ENCODE measurements around the gene HADHA.
A peak's percentile ranks its signal among the peaks of the same experiment; 100 is the strongest.
"Not testable (repeated sequence)": the region's sequence is repeated elsewhere in the genome, so short reads cannot be mapped to it uniquely, and the experiment has no call there.

Gene HADHA

DNA sequence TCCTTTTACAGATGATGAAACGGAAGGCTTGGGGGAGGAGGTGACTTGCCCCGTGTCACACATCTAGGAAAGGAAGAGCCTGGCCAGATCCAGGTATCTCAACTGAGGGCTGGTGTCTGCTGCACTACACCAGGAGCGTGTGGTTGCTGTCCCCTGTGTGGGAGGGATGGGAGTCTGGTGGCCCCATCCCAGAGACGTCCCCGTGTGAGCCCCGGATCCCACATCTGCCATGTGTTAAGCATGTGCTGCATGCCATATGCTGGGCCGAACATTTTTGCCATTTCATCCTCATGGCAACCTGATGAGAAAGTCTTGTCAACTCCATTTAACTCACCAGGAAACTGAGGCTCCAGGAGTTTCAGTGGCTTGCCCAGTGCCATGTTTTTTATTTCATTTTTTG lies 67.3 kb downstream of the HADHA start:
- H3K27me3 Mint-ChIP-seq, result peaks cover 44% of the 10 kb centered on the region

DNA sequence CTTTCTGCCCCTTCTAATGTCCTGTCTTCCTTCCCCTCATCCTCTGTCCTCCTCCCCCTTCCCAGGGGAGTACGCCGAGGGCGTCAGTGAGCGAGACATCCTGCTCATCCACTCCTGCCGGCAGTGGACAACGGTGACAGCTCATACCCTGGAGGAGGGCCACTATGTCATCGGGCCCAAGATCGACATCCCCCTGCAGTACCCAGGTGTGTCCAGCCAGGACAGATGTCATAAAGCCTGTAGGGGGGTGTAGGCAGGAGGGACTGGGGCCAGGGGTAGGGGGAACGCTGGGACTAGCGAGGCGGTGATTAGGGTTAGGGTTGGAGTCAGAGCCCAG lies 68.2 kb downstream of the HADHA start:
- H3K9me3 Mint-ChIP-seq, result no peaks in the 10 kb centered on the region
- peaks cover 25% of the 10 kb centered on the region for H3K4me1 Mint-ChIP-seq (ENCODE audit: low read depth)
- H3K27ac Mint-ChIP-seq, result no peak overlapping the region
- no peaks in the 10 kb centered on the region for H3K36me3 Mint-ChIP-seq (ENCODE audit: low read depth)
- H3K4me3 Mint-ChIP-seq, result no peak overlapping the region
- peaks cover 48% of the 10 kb centered on the region for H3K27me3 Mint-ChIP-seq

More for the DNA sequence above, 67.3 kb downstream of the HADHA start:
- no peaks in the 10 kb centered on the region for H3K9me3 Mint-ChIP-seq
- no peak overlapping the region for H3K4me3 Mint-ChIP-seq
- H3K4me1 Mint-ChIP-seq (ENCODE audit: low read depth), result peaks cover 18% of the 10 kb centered on the region
- no peaks in the 10 kb centered on the region for H3K36me3 Mint-ChIP-seq (ENCODE audit: low read depth)
- H3K27ac Mint-ChIP-seq, result no peak overlapping the region

DNA sequence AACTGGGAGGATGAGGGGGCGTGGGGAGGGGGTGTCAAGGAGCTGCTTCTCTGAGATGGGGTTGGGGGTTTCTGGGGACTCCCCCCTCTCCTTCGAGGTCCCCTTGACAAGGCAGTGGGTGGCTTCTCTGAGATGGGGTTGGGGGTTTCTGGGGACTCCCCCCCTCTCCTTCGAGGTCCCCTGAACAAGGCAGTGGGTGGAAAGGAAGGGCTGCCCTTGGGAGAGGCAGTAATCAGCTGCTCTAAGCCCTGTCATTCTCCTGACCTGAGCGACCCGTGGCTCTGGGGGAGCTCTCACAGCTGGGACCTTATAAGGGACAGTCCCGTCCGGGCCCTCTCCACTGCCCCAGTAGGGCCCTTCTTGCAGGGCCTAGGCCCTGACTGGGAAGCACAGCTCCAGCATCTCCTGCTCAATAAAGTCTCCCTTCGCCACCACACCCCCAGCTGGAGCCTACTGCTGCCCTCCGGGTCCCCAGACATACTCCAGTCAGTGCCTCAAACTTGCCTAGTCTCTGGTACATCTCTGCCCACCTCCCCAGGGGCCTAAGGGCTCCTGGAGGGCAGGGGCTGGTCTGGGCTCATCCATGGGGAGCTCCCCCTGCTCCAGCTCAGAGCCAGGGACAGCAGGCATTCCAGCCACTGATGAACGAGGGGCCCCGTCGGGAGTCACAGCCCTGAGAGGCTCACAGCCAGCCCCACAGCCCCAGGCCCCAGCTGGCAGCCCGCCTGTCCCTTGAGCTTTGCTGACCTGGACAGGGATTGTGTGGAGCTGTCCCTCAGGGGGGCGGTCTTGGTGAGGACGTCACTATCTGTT lies 68.8 kb downstream of the HADHA start:
- Mint-ChIP-seq H3K27ac (no peak overlapping the region), H3K4me3 (no peak overlapping the region), H3K27me3 (peaks cover 49% of the 10 kb centered on the region), H3K36me3 (ENCODE audit: low read depth) (no peaks in the 10 kb centered on the region), H3K9me3 (no peaks in the 10 kb centered on the region), H3K4me1 (ENCODE audit: low read depth) (peaks cover 25% of the 10 kb centered on the region)

DNA sequence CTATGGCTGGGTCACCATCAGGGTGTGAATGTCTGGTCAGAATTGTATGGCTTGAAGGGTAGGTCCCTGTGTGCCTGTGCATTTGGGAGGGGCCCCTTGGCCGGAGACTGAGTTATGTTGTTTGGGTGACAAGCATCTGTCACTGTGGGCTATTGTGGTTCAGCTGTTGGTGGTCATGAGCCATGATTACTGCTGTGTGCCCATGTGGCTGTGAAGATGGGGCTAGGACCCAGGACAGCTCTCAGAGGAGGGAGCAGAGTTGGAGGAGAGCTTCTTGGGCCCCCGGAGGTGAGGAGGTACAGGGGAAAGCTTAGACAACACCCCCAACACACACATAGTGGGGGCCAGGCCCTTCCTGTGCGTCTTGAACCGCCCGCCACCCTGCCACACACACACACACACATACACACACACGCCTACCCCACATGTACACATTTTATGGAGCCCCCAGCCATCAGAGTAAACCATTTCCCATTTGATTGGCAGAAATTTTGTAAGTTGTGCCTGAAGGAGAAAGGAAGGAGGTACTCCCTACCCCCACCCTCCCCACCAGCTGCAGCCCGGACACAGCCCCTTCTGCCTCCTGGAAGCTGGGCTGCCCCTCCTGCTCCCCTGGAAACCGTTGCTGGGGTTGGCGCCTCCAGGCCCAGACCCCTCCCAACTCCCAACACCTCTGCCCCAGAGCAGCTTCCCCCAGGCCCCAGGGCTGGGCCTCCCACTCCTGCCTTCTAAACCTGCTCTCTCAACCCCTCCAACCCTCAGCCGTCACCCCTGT lies 69.6 kb downstream of the HADHA start:
- H3K27ac Mint-ChIP-seq, result no peak overlapping the region
- H3K27me3 Mint-ChIP-seq, result peaks cover 45% of the 10 kb centered on the region
- no peaks in the 10 kb centered on the region for H3K9me3 Mint-ChIP-seq
- no peaks in the 10 kb centered on the region for H3K36me3 Mint-ChIP-seq (ENCODE audit: low read depth)
- peaks cover 22% of the 10 kb centered on the region for H3K4me1 Mint-ChIP-seq (ENCODE audit: low read depth)
- H3K4me3 Mint-ChIP-seq, result no peak overlapping the region

DNA sequence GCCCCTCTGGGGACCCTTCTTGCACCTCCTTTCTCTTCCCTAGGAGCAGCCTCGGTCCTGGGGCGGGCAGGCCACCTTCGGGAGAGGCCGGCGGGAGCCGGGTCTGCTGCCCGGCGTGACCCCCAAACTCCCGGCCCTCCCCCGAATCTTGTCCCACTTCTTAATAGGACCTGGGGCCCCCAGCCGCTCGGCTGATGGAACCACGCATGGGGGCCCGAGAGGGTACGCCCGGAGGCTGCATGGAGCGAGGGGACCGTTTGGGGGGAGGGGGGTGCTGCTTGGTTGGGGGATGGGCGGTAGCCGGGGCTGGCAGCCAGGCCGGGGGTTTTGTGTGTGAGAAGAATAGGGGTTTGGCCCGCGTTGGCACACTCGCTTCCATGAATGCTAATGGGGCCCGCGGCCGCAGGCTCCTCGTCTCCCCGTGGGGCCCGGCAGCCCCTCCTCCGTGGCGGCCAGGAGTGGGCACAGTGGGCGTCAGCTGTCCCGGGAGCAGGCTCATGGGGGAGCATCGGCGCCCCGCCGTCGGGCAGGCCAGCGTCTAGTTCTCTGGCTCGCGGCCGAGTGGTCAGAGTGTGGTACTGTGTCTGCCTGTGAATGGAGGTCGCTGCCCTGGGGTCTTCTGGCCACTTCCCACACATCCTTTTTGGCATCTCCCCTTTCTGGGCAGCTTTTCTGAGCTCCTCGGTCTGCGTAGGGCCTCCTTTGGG lies 70.5 kb downstream of the HADHA start:
- Mint-ChIP-seq H3K4me1 (ENCODE audit: low read depth) (peaks cover 17% of the 10 kb centered on the region), H3K36me3 (ENCODE audit: low read depth) (no peaks in the 10 kb centered on the region), H3K27me3 (peaks cover 42% of the 10 kb centered on the region), H3K4me3 (peak overlapping the region; percentile 40), H3K27ac (no peak overlapping the region), H3K9me3 (no peaks in the 10 kb centered on the region)

DNA sequence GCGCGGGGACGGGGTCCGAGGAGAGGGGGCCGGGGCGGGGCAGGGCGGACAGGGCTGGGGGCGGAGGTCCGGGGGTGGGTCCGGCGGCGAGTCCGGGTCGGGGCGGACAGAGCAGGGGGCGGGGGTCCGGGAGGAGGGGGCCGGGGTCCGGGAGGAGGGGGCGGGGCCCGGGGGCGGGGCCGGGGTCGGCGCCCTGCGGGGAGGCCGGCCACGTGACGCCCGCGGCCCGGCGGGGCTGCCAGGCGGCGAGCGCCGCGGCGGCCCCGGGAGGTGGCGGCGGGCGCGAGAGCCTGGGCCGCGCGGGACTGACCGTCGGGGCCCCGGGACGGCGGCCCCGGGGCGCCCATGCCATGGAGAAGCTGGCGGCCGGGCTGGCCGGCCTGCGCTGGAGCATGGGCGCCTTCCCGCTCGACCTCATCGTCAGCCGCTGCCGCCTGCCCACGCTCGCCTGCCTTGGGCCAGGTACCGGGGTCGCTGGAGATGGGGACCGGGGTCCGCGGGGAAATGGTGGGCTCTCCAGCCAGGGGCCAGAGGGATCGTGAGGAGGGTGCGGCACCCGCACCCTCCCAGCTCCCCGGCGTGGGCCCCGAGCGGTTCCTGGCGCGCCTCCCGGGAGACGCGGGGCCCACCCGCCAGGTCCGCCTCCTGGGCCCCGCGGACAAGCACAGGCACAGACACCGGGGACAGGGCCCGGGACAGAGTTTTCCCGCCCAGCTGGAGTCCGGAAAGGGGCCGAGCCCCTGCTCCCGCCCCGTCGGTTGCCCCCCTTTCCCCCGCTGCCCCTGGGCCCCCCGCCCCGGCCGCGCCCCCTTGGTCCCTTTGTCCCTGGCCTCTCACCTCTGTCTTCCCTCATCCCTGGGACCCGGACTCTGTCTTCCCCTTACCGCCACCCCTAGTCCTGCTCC lies 71.3 kb downstream of the HADHA start, which contains the start of gene GAREM2:
Gene GAREM2 (plus strand): TSS at position 218 of the 905 bp plus-strand sequence. CDS start 133 bp downstream, at position 351.
- no peaks in the 10 kb centered on the region for H3K9me3 Mint-ChIP-seq
- no peaks in the 10 kb centered on the region for H3K36me3 Mint-ChIP-seq (ENCODE audit: low read depth)
- no peak within 1 kb of the TSS for H3K27ac Mint-ChIP-seq
- H3K4me3 Mint-ChIP-seq, result peak within 1 kb of the TSS; percentile 79
- peaks cover 42% of the 10 kb centered on the region for H3K27me3 Mint-ChIP-seq
- H3K4me1 Mint-ChIP-seq (ENCODE audit: low read depth), result peaks cover 17% of the 10 kb centered on the region

DNA sequence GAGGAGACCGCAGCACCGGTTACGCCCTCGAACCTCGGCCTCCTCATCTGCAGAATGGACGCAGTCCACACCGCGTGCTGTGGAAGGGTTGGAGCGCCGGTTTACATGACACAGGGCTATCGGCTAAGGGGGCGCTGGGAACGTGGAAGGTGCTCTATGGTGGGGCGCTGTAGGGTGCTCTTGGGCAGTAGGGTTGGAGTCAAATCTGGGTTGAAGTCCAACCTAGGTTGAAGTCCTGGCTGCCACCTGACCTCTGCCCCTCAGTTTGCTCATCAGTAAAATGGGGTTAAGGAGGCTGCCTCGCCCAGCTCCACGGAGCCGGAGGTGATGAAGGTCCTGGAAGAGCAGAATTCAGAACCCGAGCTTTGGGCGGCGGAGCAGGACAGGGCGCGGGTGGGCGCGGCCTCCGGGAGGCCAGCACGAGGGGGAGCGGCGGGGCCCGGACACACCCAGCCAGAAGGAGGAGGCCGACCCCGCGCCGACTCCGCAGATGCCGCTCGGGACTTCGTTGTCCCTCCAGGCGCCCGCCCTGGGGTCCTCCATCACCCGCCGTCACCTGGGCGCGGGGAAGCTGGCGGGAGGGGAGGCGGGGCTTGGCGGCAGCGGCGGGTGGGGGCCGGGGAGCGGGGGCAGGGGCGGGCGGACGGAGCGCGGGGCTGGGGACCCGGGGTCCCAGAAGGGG lies 72.1 kb downstream of the HADHA start:
- Mint-ChIP-seq H3K4me3 (peak overlapping the region; percentile 79), H3K4me1 (ENCODE audit: low read depth) (peaks cover 17% of the 10 kb centered on the region), H3K27me3 (peaks cover 41% of the 10 kb centered on the region), H3K27ac (no peak overlapping the region), H3K9me3 (no peaks in the 10 kb centered on the region), H3K36me3 (ENCODE audit: low read depth) (no peaks in the 10 kb centered on the region)

DNA sequence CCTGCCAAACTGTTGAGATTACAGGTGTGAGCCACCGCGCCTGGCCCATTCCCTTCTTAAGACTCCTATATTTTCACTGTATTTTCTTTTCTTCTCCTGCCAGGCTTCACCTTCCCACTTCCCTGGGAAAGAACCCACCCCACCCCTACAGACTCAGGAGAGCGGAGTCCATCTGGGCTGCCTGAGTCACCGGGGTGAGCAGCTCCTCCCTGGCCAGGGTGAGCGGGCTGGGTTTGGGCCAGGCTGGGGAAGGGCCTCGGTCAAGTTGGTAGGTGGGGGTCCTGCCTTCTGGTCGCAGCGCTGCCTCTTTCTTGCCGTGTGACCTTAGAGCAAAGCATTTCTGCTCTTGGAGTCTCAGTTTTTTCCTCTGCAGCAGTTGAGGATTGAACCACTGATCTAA lies 73.6 kb downstream of the HADHA start:
- H3K4me3 Mint-ChIP-seq, result no peak overlapping the region
- peaks cover 32% of the 10 kb centered on the region for H3K27me3 Mint-ChIP-seq
- H3K4me1 Mint-ChIP-seq (ENCODE audit: low read depth), result peaks cover 17% of the 10 kb centered on the region
- H3K9me3 Mint-ChIP-seq, result no peaks in the 10 kb centered on the region
- H3K36me3 Mint-ChIP-seq (ENCODE audit: low read depth), result no peaks in the 10 kb centered on the region
- no peak overlapping the region for H3K27ac Mint-ChIP-seq

DNA sequence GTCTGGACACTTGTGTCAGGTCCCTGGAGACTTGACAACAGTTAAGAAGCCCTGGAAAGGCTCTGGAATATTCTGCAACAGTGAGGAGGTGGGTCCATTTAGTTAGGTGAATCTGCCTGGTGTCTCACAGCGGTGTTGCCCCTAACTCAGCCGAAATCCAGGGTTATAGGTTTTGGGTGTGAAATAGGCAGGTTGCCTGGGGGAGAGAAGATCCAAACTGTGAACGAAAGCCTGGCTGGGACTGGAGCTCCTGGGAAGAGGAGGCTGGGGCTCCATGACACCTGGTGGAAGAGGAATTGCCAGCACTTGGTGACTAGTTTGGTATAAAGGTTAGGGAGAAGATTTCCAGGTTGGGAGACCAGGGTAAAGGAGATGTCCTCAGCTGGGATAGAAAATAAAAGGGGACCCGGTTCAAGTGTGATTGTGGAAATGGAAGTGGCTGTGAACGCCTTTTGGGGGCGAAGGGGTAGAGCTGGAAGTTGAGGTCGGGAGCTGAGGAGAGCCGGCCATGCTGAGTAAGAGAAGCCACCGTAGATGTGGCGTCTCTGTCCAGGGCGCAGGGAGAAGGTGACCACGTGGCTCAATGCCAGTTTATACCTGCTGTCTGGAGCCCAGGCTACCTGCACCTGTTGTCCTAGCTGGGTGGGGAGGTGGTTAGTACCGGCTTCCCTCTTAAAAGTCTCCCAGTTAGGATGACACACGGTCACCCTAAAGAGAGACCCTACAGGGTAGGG lies 74.6 kb downstream of the HADHA start:
- H3K9me3 Mint-ChIP-seq, result no peaks in the 10 kb centered on the region
- H3K36me3 Mint-ChIP-seq (ENCODE audit: low read depth), result no peaks in the 10 kb centered on the region
- H3K27ac Mint-ChIP-seq, result no peak overlapping the region
- H3K4me3 Mint-ChIP-seq, result no peak overlapping the region
- H3K27me3 Mint-ChIP-seq, result peaks cover 31% of the 10 kb centered on the region
- H3K4me1 Mint-ChIP-seq (ENCODE audit: low read depth), result peaks cover 17% of the 10 kb centered on the region

DNA sequence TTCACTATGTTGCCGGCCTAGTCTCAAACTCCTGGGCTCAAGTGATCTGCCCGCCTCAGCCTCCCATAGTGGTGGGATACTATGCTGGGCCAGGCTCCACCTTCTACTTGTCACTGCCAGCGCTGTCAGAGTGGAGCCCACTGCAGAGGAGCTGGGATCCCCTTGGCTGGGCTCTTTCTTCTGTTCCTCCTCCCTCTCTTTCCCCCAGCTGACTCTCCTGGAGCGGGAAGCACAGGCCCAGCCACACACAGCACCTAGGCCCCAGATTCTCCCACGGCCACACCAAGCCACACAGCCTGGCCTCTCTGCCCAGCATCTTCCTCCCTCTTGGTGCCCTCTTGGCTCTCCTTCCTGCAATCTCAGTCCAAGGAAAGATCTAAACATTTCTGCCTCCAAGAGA lies 75.2 kb downstream of the HADHA start:
- H3K4me1 Mint-ChIP-seq (ENCODE audit: low read depth), result peaks cover 11% of the 10 kb centered on the region
- no peaks in the 10 kb centered on the region for H3K36me3 Mint-ChIP-seq (ENCODE audit: low read depth)
- H3K9me3 Mint-ChIP-seq, result no peaks in the 10 kb centered on the region
- no peak overlapping the region for H3K27ac Mint-ChIP-seq
- no peak overlapping the region for H3K4me3 Mint-ChIP-seq
- peaks cover 25% of the 10 kb centered on the region for H3K27me3 Mint-ChIP-seq

DNA sequence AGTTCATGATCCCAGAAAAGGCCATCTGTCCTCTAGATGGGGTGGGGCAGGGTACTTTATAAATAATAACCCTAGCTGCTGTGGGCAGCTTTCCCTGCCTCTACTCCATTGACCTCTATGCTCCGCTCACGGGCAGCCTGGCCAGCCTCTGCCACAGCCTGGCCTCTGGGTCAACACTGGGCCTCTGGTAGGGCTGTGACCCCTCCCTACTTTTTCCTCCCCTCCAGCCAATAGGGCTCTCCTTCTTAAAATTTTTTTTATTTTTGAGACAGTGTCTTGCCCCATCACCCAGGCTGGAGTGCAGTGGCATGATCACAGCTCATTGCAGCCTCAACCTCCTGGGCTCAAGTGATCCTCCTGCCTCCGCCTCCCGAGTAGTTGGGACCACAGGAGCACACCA lies 75.6 kb downstream of the HADHA start:
- H3K4me3 Mint-ChIP-seq, result no peak overlapping the region
- H3K4me1 Mint-ChIP-seq (ENCODE audit: low read depth), result peaks cover 10% of the 10 kb centered on the region
- no peaks in the 10 kb centered on the region for H3K36me3 Mint-ChIP-seq (ENCODE audit: low read depth)
- no peaks in the 10 kb centered on the region for H3K9me3 Mint-ChIP-seq
- no peak overlapping the region for H3K27ac Mint-ChIP-seq
- peaks cover 23% of the 10 kb centered on the region for H3K27me3 Mint-ChIP-seq

DNA sequence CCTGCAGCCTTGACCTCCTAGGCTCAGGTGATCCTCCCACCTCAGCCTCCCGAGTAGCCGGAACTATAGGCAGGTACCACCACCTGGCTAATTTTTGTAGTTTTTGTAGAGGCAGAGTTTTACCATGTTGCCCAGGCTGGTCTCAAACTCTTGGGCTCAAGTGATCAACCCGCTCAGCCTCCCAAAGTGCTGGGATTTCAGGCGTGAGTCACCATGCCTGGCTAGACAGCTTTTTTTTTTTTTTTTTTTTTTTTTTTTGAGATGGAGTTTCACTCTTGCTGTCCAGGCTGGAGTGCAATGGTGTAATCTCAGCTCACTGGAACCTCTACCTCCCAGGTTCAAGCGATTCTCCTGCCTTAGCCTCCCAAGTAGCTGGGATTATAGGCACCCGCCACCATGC lies 77.9 kb downstream of the HADHA start:
- H3K27ac Mint-ChIP-seq; H3K4me3 Mint-ChIP-seq; H3K36me3 Mint-ChIP-seq (ENCODE audit: low read depth); H3K9me3 Mint-ChIP-seq; H3K4me1 Mint-ChIP-seq (ENCODE audit: low read depth): not testable (repeated sequence)
- H3K27me3 Mint-ChIP-seq, result peaks cover 15% of the 10 kb centered on the region

DNA sequence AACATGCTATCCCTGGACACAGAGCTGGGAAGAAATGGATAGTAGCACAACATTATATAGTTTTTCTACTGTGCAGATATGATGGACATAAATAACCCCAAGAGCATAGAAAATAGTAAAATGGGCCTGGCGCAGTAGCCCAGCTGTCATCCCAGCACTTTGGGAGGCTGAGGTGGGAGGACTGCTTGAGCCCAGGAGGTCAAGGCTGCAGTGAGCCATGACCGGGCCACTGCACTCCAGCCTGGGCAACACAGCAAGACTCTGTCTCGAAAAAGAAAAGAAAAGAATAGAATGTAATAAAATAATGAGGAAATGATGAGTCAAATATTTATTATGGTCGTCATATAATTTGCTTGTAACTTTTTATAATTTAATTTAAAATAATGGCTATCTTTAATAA lies 79.0 kb downstream of the HADHA start:
- no peak overlapping the region for H3K4me3 Mint-ChIP-seq
- H3K27me3 Mint-ChIP-seq, result peaks cover 5% of the 10 kb centered on the region
- no peak overlapping the region for H3K27ac Mint-ChIP-seq
- no peaks in the 10 kb centered on the region for H3K9me3 Mint-ChIP-seq
- no peaks in the 10 kb centered on the region for H3K36me3 Mint-ChIP-seq (ENCODE audit: low read depth)
- H3K4me1 Mint-ChIP-seq (ENCODE audit: low read depth), result no peaks in the 10 kb centered on the region
